Fibroblast of the conjunctiva (primary cell): ENCODE data around the gene AP5Z1.
"Not testable (repeated sequence)": the region's sequence is repeated elsewhere in the genome, so short reads cannot be mapped to it uniquely, and the experiment has no call there.

Experiments used
- DNase-seq: peaks from one replicate; pipeline ENCODE4 v3.0.0-alpha.2; 2010; ENCODE audit warnings: low read depth

Gene AP5Z1

GRCh38 chr7:4802577-4802976 lies 27.2 kb downstream of the AP5Z1 start:
- DNase-seq, result not testable (repeated sequence)

- DNase-seq, result no peak
Measured at GRCh38 chr7:4803397-4804241, 28.2 kb downstream of the AP5Z1 start.

GRCh38 chr7:4805110-4805983 lies 29.9 kb downstream of the AP5Z1 start:
- no peak for DNase-seq

GRCh38 chr7:4805984-4806300 lies 30.5 kb downstream of the AP5Z1 start:
- no peak for DNase-seq

- no peak for DNase-seq
Measured at GRCh38 chr7:4806983-4807597, 31.7 kb downstream of the AP5Z1 start.

GRCh38 chr7:4807598-4808016 lies 32.2 kb downstream of the AP5Z1 start:
- no peak for DNase-seq

GRCh38 chr7:4808026-4808425 lies 32.6 kb downstream of the AP5Z1 start:
- no peak for DNase-seq

GRCh38 chr7:4808565-4808964 lies 33.1 kb downstream of the AP5Z1 start:
- DNase-seq, result no peak

GRCh38 chr7:4809091-4809591 lies 33.7 kb downstream of the AP5Z1 start:
- no peak for DNase-seq

- no peak for DNase-seq
Measured at GRCh38 chr7:4809666-4810065, 34.2 kb downstream of the AP5Z1 start.

GRCh38 chr7:4814433-4814832 lies 39.0 kb downstream of the AP5Z1 start:
- no peak for DNase-seq

GRCh38 chr7:4815121-4815520 lies 39.7 kb downstream of the AP5Z1 start:
- no peak for DNase-seq

- DNase-seq, result no peak
Measured at GRCh38 chr7:4815609-4816418, 40.4 kb downstream of the AP5Z1 start.

GRCh38 chr7:4816419-4817080 lies 41.1 kb downstream of the AP5Z1 start:
- no peak for DNase-seq

GRCh38 chr7:4817178-4817901 lies 41.9 kb downstream of the AP5Z1 start:
- DNase-seq, result no peak

- DNase-seq, result no peak
Measured at GRCh38 chr7:4818000-4818794, 42.8 kb downstream of the AP5Z1 start.

- DNase-seq, result no peak
Measured at GRCh38 chr7:4819560-4820404, 44.4 kb downstream of the AP5Z1 start.

- no peak for DNase-seq
Measured at GRCh38 chr7:4820405-4820966, 45.1 kb downstream of the AP5Z1 start.
